ENCODE results near the gene ADAMTS17.

Gene ADAMTS17

GRCh38 chr15:100038736-100039135 is 303.0 kb downstream of the ADAMTS17 start:
- no peak for DNase-seq

DNA sequence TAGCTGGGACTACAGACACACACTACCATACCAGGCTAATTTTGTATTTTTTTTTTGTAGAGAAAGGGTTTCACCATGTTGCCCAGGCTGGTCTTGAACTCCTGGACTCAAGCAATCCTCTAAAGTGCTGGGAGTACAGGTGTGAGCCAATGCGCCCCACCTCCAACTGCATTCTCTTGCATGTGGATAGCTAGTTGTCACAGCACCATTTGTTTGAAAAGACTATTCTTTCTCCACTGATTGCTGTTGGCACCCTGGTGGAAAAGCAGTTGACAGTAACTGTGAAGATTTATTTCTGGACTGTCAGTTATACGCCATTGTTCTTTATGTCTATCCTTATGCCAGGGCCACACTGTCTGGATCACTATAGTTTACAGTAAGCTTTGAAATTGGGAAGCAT is 303.9 kb downstream of the ADAMTS17 start:
- no peak for DNase-seq

DNA sequence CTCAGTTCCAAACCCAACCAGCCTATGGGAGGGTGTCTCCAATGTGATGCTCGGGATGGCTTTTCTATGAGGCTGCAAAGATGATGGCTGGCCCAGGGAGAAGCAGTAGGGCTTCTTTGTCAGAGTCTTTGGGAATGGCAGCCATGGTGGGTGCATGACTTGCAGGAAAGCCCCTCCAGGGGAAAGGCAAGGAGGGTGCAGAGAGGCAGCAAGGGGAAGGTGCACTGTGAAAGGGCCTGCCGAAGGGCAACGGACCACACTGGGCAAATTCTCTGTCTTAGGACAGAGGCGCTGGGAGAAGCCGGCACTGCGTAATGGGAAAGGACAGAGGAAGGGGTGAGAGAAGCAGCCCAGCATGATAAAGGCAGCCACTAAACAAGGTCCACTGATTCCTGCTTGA is 305.8 kb downstream of the ADAMTS17 start:
- DNase-seq: no peak

GRCh38 chr15:100034191-100034590 is 307.6 kb downstream of the ADAMTS17 start:
- no peak for DNase-seq

- no peak for DNase-seq
Observed at GRCh38 chr15:100033140-100033857, 308.5 kb downstream of the ADAMTS17 start.

- no peak for DNase-seq
Observed at GRCh38 chr15:100032358-100033085, 309.3 kb downstream of the ADAMTS17 start.

- no peak for DNase-seq
Observed at GRCh38 chr15:100031665-100032357, 310.0 kb downstream of the ADAMTS17 start.

GRCh38 chr15:100030586-100031229 is 311.1 kb downstream of the ADAMTS17 start:
- DNase-seq: no peak

- DNase-seq: no peak
Observed at GRCh38 chr15:100029868-100030479, 311.8 kb downstream of the ADAMTS17 start.

GRCh38 chr15:100029045-100029444 is 312.7 kb downstream of the ADAMTS17 start:
- no peak for DNase-seq

DNA sequence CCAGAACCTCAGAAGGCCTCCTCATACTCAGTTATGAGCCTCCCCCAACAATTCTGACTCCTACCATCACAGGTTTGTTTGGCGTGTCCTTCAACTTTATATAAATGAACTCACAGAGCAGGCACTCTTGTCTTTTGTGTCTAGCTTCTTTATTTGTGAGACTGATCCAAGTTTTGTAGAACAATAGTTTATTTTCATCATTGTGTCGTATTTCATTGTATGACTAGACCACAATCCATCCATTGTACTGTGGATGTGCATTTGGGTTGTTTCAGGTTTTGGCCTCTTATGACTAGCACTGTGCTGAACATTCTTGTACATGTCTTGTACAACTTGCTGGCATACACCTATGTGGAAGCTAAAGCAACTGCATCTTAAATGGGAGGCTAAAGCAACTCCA is 315.7 kb downstream of the ADAMTS17 start:
- no peak for DNase-seq

- no peak for DNase-seq
Observed at GRCh38 chr15:100022806-100023205, 319.0 kb downstream of the ADAMTS17 start.

- no peak for DNase-seq
Observed at GRCh38 chr15:100022391-100022790, 319.4 kb downstream of the ADAMTS17 start.

GRCh38 chr15:100021653-100022052 is 320.1 kb downstream of the ADAMTS17 start:
- no peak for DNase-seq

- no peak for DNase-seq
Observed at GRCh38 chr15:100020614-100021013, 321.2 kb downstream of the ADAMTS17 start.

DNA sequence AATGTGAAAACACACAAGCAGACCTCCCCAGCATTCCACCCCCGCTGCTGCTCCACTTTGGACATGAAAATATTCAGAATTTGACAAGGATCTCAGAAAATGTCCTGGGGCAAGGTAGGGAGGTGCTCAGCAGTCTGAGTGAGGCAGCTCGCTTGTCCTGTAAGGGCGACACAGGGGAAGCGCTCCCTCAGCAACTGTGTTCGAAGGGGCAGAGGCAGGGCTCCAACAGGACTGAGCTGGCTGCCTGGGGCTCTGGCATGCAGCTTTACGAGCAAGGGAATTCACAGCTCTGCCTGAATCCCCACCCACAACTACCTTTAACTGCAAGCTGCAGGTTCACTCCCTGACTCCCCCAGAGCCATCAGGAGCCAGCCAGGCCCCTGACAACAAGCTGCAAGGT is 321.6 kb downstream of the ADAMTS17 start:
- DNase-seq: no peak

DNA sequence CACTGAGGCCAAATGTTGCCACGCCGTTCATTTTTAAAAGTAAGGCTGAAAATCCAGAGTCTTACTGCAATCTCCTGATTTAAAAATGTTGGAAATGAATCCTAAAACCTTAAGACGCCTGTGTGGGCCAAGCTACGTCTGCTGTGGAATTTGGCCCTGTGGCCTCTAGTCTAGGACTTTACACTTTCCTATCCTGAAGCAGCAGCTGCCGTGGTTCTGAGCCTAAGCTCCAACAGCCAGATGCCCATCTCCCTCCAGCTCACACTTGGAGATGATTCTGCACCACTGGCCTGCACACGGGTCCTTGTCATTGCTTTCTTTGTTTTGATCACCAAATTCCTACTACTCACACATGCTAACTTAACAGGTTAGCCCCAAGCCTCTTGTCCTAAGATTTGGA is 322.2 kb downstream of the ADAMTS17 start:
- DNase-seq: no peak

DNA sequence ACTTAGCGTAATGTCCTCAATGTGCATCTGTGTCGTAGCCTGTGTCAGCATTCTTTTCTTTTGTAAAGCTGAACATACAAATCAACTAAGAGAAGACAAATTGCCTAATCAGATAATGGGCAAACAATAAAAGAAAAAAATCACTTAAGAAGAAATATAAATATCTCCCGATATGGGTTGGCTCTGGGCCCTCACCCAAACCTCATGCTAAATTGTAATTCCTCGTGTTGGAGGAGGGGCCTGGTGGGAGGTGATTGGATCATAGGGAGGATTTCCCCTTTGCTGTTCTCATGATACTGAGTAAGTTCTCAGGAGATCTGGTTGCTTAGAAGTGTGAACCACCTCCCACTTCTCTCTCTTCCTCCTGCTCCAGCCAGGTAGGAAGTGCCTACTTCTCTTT is 323.6 kb downstream of the ADAMTS17 start:
- DNase-seq: no peak

DNA sequence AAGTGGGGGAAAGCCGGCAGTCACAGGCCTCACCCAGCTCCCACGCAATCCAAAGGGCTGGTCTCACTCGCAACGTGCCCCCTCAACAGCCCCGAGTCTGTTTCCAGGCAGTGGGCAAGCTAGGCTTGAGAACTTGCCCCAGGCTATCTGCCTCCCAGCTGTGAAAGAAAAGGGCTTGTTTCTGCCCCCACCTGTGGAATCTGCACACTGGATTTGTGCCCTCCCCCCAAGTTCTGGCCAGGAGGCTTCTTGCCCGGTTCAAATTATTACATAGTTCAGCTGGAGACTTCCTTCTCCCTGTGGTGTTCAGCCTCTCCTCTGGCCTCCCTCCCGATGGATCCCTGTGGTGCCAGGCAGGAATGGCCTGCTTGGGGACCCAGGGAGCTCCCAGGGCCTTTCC is 324.6 kb downstream of the ADAMTS17 start:
- DNase-seq: no peak

DNA sequence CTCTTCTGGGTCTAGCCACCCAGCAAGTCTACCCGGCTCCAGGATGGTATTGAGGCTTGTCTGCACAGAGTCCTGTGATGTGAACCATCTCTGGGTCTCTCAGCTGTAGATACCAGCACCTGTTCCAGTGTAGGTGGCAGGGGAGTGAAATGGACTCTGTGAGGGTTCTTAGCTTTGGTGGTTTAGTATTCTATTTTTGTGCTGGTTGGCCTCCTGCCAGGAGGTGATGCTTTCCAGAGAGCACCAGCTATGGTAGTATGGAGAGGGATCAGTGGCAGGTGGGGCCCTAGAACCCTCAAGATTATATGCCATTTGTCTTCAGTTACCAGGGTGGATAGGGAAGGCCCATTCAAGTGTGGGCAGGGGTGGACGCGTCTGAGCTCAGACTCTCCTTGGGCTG is 325.1 kb downstream of the ADAMTS17 start:
- DNase-seq: no peak

DNA sequence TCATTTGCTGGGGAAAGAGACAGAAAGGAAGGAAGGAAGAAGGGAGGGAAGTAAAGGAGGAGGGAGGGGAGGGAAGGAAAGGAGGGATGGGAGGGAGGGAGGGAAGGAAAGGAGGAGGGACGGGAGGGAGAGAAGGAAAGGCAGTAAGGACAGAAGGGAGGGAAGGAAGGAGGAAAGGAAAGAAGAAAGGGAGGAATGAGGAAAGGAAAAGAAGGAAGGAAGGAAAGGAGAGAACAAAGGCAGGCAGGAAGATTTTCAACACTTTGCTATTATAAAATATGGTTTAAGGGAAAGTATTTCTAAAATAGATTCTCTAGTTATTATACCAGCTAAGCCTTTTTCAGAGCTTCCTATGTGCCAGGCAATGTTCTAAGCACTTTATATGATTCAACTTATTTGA is 330.5 kb downstream of the ADAMTS17 start:
- no peak for DNase-seq

- no peak for DNase-seq
Observed at GRCh38 chr15:100009372-100009771, 332.4 kb downstream of the ADAMTS17 start.

DNA sequence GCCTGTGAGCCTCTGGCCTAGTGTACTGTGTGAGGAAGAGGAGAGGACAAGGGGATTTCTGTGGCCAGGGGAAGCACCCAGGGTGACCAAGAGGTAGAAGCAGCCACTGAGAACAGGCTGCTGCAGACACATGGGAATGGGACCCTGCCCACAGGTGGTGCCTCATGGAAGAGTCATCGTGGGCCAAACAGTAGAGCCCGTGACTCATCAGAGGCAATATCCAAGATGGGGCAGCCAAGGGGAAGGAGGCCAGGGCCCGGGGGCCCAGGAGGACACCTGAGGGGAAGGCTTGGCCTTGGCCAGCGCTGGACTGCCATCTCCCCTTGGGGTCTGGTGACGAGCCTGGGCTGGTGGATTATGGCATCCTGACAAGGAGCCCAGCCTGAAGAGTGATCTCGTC is 333.5 kb downstream of the ADAMTS17 start:
- DNase-seq: no peak

All from amniotic stem cell (primary cell).